GM23338 (cell line): Measurements from ENCODE around the gene OR6C2. TPM values are rescaled to one million over a fixed set of nuclear protein-coding genes. Genes with fewer than 3 reads are reported as not detected.

Experiments
- ATAC-seq: fragments of 200-7000 bp; cut with Tn5 transposase; 3 replicates; pipeline ENCODE4 v1.9.1; 2020
- DNase-seq: peaks from one replicate; pipeline ENCODE4 v3.0.0-alpha.2; 2015; ENCODE audit warnings: low spot score
- H2AFZ ChIP-seq: fragments of 200-600 bp; sonication (generic); 2 replicates; pipeline ENCODE4 v1.8.0; 2016; ENCODE audit warnings: antibody characterized with exemption, mild to moderate bottlenecking, moderate library complexity
- H3F3A ChIP-seq: fragments of 200-600 bp; sonication (generic); replicated peaks from 2 replicates; pipeline ENCODE4 v1.8.0; 2017; ENCODE audit warnings: antibody characterized with exemption, mixed run types, low read depth
- H3K27ac ChIP-seq: fragments of 200-600 bp; sonication (generic); 2 replicates; pipeline ENCODE4 v1.6.1; 2016; ENCODE audit warnings: low read depth
- H3K27me3 ChIP-seq: fragments of 200-600 bp; sonication (generic); 2 replicates; pipeline ENCODE4 v1.8.0; 2016; ENCODE audit warnings: mild to moderate bottlenecking, mixed run types, moderate library complexity; ENCODE audit not compliant: insufficient read depth
- H3K36me3 ChIP-seq: fragments of 200-600 bp; sonication (generic); 2 replicates; pipeline ENCODE4 v1.8.0; 2016; ENCODE audit warnings: mild to moderate bottlenecking; ENCODE audit not compliant: insufficient read depth
- H3K4me1 ChIP-seq: fragments of 200-600 bp; sonication (generic); 2 replicates; pipeline ENCODE4 v1.8.0; 2016; ENCODE audit warnings: mild to moderate bottlenecking, moderate library complexity; ENCODE audit not compliant: insufficient read depth
- H3K4me2 ChIP-seq: fragments of 200-600 bp; sonication (generic); 2 replicates; pipeline ENCODE4 v1.7.1; 2017; ENCODE audit warnings: mixed run types
- H3K4me3 ChIP-seq: fragments of 200-600 bp; sonication (generic); 2 replicates; pipeline ENCODE4 v1.6.1; 2016; ENCODE audit warnings: mixed run types
- H3K79me2 ChIP-seq: fragments of 200-600 bp; sonication (generic); replicated peaks from 2 replicates; pipeline ENCODE4 v1.8.0; 2017; ENCODE audit warnings: mild to moderate bottlenecking; ENCODE audit not compliant: insufficient read depth
- H3K9me2 ChIP-seq: fragments of 200-600 bp; sonication (generic); 2 replicates; pipeline ENCODE4 v1.8.0; 2017; ENCODE audit not compliant: insufficient read depth
- H4K20me1 ChIP-seq: fragments of 200-600 bp; sonication (generic); replicated peaks from 2 replicates; pipeline ENCODE4 v1.8.0; 2017; ENCODE audit warnings: mild to moderate bottlenecking; ENCODE audit not compliant: insufficient read depth
- H3K27ac Mint-ChIP-seq: 2 replicates; pipeline ENCODE4 v1.8.0; 2020; ENCODE audit warnings: inconsistent platforms, mild to moderate bottlenecking, moderate library complexity, mixed read lengths
- H3K27me3 Mint-ChIP-seq: 3 replicates; pipeline ENCODE4 v1.8.0; 2022; ENCODE audit warnings: low read depth, mild to moderate bottlenecking, moderate library complexity, mixed read lengths, inconsistent platforms; ENCODE audit not compliant: insufficient read depth, poor library complexity
- H3K36me3 Mint-ChIP-seq: 3 replicates; pipeline ENCODE4 v1.8.0; 2021; ENCODE audit warnings: low read depth, mild to moderate bottlenecking, inconsistent platforms, moderate library complexity, mixed read lengths
- H3K4me1 Mint-ChIP-seq: 3 replicates; pipeline ENCODE4 v1.8.0; 2020; ENCODE audit warnings: mild to moderate bottlenecking, inconsistent platforms, mixed read lengths
- H3K4me3 Mint-ChIP-seq: 3 replicates; pipeline ENCODE4 v1.8.0; 2021; ENCODE audit warnings: moderate library complexity, mild to moderate bottlenecking, inconsistent platforms, mixed read lengths
- H3K9me3 Mint-ChIP-seq: 3 replicates; pipeline ENCODE4 v1.8.0; 2020; ENCODE audit warnings: moderate library complexity, mild to moderate bottlenecking, inconsistent platforms, mixed read lengths
- CREB1 ChIP-seq: fragments of 250-450 bp; sonication (Bioruptor Pico); IDR thresholded peaks from 2 replicates; pipeline ENCODE4 v1.5.0; 2020; ENCODE audit warnings: low read depth, mild to moderate bottlenecking, moderate library complexity
- EZH2phosphoT487 ChIP-seq: fragments of 200-600 bp; sonication (generic); IDR thresholded peaks from one replicate; pipeline ENCODE4 v1.8.1; 2018; ENCODE audit warnings: antibody characterized with exemption; ENCODE audit not compliant: unreplicated experiment
- NANOG ChIP-seq: IDR thresholded peaks from 2 replicates; pipeline ENCODE4 v1.6.1; 2016; ENCODE audit warnings: antibody characterized with exemption, borderline replicate concordance
- REST ChIP-seq: IDR thresholded peaks from one replicate; pipeline ENCODE4 v1.6.1; 2018; ENCODE audit warnings: antibody characterized with exemption; ENCODE audit not compliant: unreplicated experiment
- STAT1 ChIP-seq: IDR thresholded peaks from one replicate; pipeline ENCODE4 v1.6.1; 2016; ENCODE audit warnings: antibody characterized with exemption; ENCODE audit not compliant: unreplicated experiment
- ZNF114 ChIP-seq: fragments of 250-450 bp; sonication (Bioruptor Pico); IDR thresholded peaks from 2 replicates; pipeline ENCODE4 v1.5.0; 2020; ENCODE audit warnings: mild to moderate bottlenecking, moderate library complexity
- ZNF331 ChIP-seq: fragments of 250-450 bp; sonication (Bioruptor Pico); IDR thresholded peaks from 2 replicates; pipeline ENCODE4 v1.5.0; 2020; ENCODE audit warnings: low read depth, mild to moderate bottlenecking, moderate library complexity
- ZNF462 ChIP-seq: fragments of 250-450 bp; sonication (Bioruptor Pico); IDR thresholded peaks from 2 replicates; pipeline ENCODE4 v1.5.0; 2020; ENCODE audit warnings: mild to moderate bottlenecking, moderate library complexity
- polyA plus RNA-seq: library from polyadenylated mRNA; unstranded; fragments of >200 nt; fragmentation: Nextera tagmentation; extraction: Ambion mirVana; gene quantifications from 2 replicates; pipeline ENCODE4 v1.2.1, GENCODE V29; 2016
- total RNA-seq: library from RNA; depleted of rRNA; stranded (reverse); fragments of >200 nt; shearing (Covaris generic); gene quantifications from 2 replicates; pipeline ENCODE4 v1.2.3, GENCODE V29; 2014

The OR6C2 gene
- total and polyA plus RNA-seq, 2 experiments from 2014 or later = not detected

- no peak for DNase-seq
- no peak overlapping the region for H3K4me3 ChIP-seq
Measured at GRCh38 chr12:55420307-55420962, 23.4 kb upstream of the OR6C2 start.

GRCh38 chr12:55425954-55426353 is 17.9 kb upstream of the OR6C2 start, which contains the start of gene OR6C76:
Gene OR6C76 (plus strand): TSS chr12:55426254. CDS start chr12:55426254, 0 bp downstream.
- H3K4me1 ChIP-seq = peaks cover 28% of the 10 kb centered on the region
- no peaks in the 10 kb centered on the region for H3K36me3 ChIP-seq
- Mint-ChIP-seq H3K27ac (peak within 1 kb of the TSS; percentile 13; the same call in 1 of the 2 replicates), H3K4me1 (peaks cover 33% of the 10 kb centered on the region), H3K9me3 (no peaks in the 10 kb centered on the region), H3K4me3 (no peak within 1 kb of the TSS), H3K36me3 (no peaks in the 10 kb centered on the region), H3K27me3 (no peaks in the 10 kb centered on the region)
- H3F3A ChIP-seq = no peaks in the 10 kb centered on the region
- ATAC-seq = no peak
- DNase-seq = no peak
- H4K20me1 ChIP-seq = no peaks in the 10 kb centered on the region
- no peaks in the 10 kb centered on the region for H3K9me2 ChIP-seq
- H3K4me3 ChIP-seq = no peak within 1 kb of the TSS
- H3K4me2 ChIP-seq = no peak within 1 kb of the TSS
- H3K27ac ChIP-seq = no peak within 1 kb of the TSS
- H2AFZ ChIP-seq = no peak within 1 kb of the TSS
- TF ChIP-seq CREB1 (CRISPR knock-in tag) = no peak
- no peak for TF ChIP-seq ZNF331 (CRISPR knock-in tag)
- TF ChIP-seq ZNF462 = no peak
- no peak for TF ChIP-seq EZH2phosphoT487
- TF ChIP-seq STAT1 = no peak
- no peaks in the 10 kb centered on the region for H3K27me3 ChIP-seq
- no peaks in the 10 kb centered on the region for H3K79me2 ChIP-seq

More at GRCh38 chr12:55420307-55420962, 23.4 kb upstream of the OR6C2 start:
- H3K9me3 Mint-ChIP-seq = no peaks in the 10 kb centered on the region
- H3K27ac ChIP-seq = no peak overlapping the region
- H4K20me1 ChIP-seq = no peaks in the 10 kb centered on the region
- no peak overlapping the region for H3K27ac Mint-ChIP-seq
- H2AFZ ChIP-seq = no peak overlapping the region
- no peak overlapping the region for H3K4me3 Mint-ChIP-seq
- no peaks in the 10 kb centered on the region; the same call in 2 of the 3 replicates for H3K4me1 Mint-ChIP-seq
- peaks cover 3% of the 10 kb centered on the region for H3K27me3 Mint-ChIP-seq
- no peaks in the 10 kb centered on the region for H3K36me3 Mint-ChIP-seq
- no peaks in the 10 kb centered on the region for H3K36me3 ChIP-seq
- H3K4me2 ChIP-seq = no peak overlapping the region
- 0 out of 2 replicates have a peak, but pooled peaks cover under 1% of the 10 kb centered on the region for H3K4me1 ChIP-seq
- ATAC-seq = no peak
- H3K9me2 ChIP-seq = no peaks in the 10 kb centered on the region
- H3K27me3 ChIP-seq = no peaks in the 10 kb centered on the region
- TF ChIP-seq NANOG (no peak), EZH2phosphoT487 (no peak), ZNF114 (no peak), REST (no peak)
- H3K79me2 ChIP-seq = no peaks in the 10 kb centered on the region
- H3F3A ChIP-seq = no peaks in the 10 kb centered on the region
